ENCODE results near the gene BCL11B. TPM values are rescaled to one million over a fixed set of nuclear protein-coding genes. Genes with fewer than 3 reads are reported as not detected.

BCL11B gene
- total and polyA plus RNA-seq, 4 experiments from 2014 or later: 2.6 to 165 (median 87.3) TPM

DNA sequence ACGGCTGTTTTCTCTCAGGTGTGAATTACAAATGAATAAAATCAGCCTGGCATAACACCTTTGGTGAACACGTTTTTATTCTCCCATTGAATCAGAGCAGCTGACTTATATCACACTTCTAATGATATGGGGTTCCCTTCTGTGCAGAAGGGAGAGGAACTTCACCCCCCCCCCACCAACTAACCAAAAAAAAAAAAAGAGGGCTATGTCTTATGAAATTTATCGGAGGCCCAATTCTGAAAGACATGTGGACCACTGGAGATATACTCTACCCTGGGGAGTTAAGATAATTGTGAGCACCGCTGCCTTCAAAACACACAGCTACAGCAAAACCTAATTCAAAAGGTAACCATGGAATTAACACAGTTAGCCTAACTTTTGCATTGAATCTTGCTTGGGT lies 4.6 kb downstream of the BCL11B start:
- CTCF ChIA-PET (ENCODE audit: partially characterized antibody): interaction anchor here (0.7 to 11.0 kb wide), 20 partner anchors 14 to 1290 kb away, joined by 3 to 270 read pairs (median 10); no protein-coding TSS in a partner anchor
- H3K4me3 ChIP-seq (ENCODE audit: low read length in 2 of 2): peak overlapping the region; percentile 91 to 99
- no peaks in the 10 kb centered on the region for H3K27me3 Mint-ChIP-seq

DNA sequence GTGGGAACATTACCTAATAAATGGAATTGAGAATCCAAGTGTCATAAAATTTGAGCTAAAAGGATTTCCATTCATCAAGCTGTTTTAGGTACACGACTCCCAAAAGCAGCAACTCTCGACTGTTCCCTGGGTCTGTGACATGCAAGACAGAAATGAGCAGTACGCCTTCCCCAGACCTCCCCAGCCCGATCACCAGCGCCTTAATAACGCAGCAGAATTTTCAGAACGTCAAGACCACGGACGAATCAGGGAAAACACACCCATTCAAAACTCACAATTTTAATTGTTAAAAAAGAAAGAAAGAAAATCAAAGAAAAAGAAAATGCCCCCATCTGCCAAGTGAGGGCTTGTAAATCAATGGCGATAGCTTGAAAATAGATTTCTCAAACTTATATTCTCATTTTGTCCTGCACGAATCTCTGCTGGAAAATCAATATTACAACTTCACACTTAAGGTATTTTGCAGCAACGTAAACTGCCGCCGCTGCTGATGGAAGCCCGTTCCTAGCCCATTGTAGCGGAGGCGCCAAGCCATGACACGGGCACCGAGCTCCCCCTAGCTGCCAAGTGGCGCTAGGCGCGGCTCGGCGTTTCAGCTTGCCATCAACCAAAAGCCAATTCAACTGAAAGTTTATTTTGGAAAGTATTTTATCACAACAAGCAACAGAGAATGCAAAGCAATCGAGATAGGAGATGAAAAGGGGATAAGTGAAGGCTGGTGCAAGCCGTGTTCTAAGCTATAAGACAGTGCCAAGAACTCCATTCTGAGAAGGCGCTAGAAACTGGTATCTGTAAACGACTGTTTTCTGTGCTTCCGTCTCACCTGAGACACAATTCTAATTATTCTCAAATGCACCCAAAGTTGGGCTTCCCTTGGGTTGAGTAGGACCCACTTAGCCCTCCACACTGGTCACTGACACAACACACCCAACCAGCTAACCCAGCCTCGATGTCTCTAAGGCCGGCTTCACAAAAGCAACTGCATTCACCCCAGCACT lies 5.5 kb downstream of the BCL11B start:
- H3K27me3 ChIP-seq (ENCODE audit: insufficient read depth, low read length): no peaks in the 10 kb centered on the region
- H3K27ac Mint-ChIP-seq: peak overlapping the region; percentile 99 to 100 (median 100)
- ChIA-PET POLR2A (ENCODE audit: partially characterized antibody) (interaction anchor here (0.6 to 66.7 kb wide), 27 partner anchors 21 to 1663 kb away, joined by 3 to 6015 read pairs (median 6); no protein-coding TSS in a partner anchor), CTCF (ENCODE audit: partially characterized antibody) (interaction anchor here (0.7 to 11.0 kb wide), 29 partner anchors 13 to 1289 kb away, joined by 3 to 270 read pairs (median 6); no protein-coding TSS in a partner anchor)
- peak overlapping the region; percentile 98 for H3K27ac ChIP-seq (ENCODE audit: low read depth, low read length)
- H3K27me3 Mint-ChIP-seq: no peaks in the 10 kb centered on the region
- peaks cover 42 to 72% (median 55%) of the 10 kb centered on the region in 4 donors for H3K4me1 Mint-ChIP-seq
- peak overlapping the region; percentile 91 to 99 for H3K4me3 ChIP-seq (ENCODE audit: low read length in 2 of 2)
- peaks cover 6% of the 10 kb centered on the region for H3K36me3 ChIP-seq (ENCODE audit: insufficient read depth, low read length)
- H3K9me3 Mint-ChIP-seq: peaks cover 0 to 8% (median under 1%) of the 10 kb centered on the region in 8 donors
- H3K9me3 ChIP-seq (ENCODE audit: control insufficient read depth in 1 of 2, low read length in 2 of 2): no peaks in the 10 kb centered on the region
- H3K4me1 ChIP-seq (ENCODE audit: insufficient read depth, low read length): peaks cover 54% of the 10 kb centered on the region
- intact Hi-C loops (cut with micrococcal nuclease): loop anchor here (1.0 to 5.0 kb wide), 5 partner anchors 76 to 1128 kb away; no protein-coding TSS in a partner anchor
- DNase-seq: peak; percentile 87 to 90 (median 88)
- peaks cover 70 to 72% of the 10 kb centered on the region in 2 donors for H3K36me3 Mint-ChIP-seq
- H3K4me3 Mint-ChIP-seq: peak overlapping the region; percentile 94 to 100 (median 98)

More for the DNA sequence above, 4.6 kb downstream of the BCL11B start:
- H3K27ac Mint-ChIP-seq: peak overlapping the region; percentile 99 to 100 (median 100)
- Histone ChIP-seq H3K27me3 (ENCODE audit: insufficient read depth, low read length) (no peaks in the 10 kb centered on the region), H3K4me1 (ENCODE audit: insufficient read depth, low read length) (peaks cover 48% of the 10 kb centered on the region), H3K9me3 (ENCODE audit: control insufficient read depth in 1 of 2, low read length in 2 of 2) (no peaks in the 10 kb centered on the region), H3K27ac (ENCODE audit: low read depth, low read length) (peak overlapping the region; percentile 98), H3K36me3 (ENCODE audit: insufficient read depth, low read length) (peaks cover 6% of the 10 kb centered on the region)
- H3K4me1 Mint-ChIP-seq: peaks cover 37 to 69% (median 50%) of the 10 kb centered on the region in 4 donors
- intact Hi-C loops (cut with micrococcal nuclease): loop anchor here (2.0 to 5.0 kb wide), 4 partner anchors 77 to 823 kb away; no protein-coding TSS in a partner anchor
- peak in 3 of 5 donors; percentile 22 to 23 (median 23) for DNase-seq
- peak overlapping the region; percentile 94 to 100 (median 98) for H3K4me3 Mint-ChIP-seq
- peaks cover 64 to 68% of the 10 kb centered on the region in 2 donors for H3K36me3 Mint-ChIP-seq
- H3K9me3 Mint-ChIP-seq: peaks cover 0 to 8% (median 1%) of the 10 kb centered on the region in 8 donors
- POLR2A ChIA-PET (ENCODE audit: partially characterized antibody): interaction anchor here (0.6 to 66.7 kb wide), 23 partner anchors 20 to 1801 kb away, joined by 3 to 6015 read pairs (median 12); partner anchors contain the start of gene CCDC85C

DNA sequence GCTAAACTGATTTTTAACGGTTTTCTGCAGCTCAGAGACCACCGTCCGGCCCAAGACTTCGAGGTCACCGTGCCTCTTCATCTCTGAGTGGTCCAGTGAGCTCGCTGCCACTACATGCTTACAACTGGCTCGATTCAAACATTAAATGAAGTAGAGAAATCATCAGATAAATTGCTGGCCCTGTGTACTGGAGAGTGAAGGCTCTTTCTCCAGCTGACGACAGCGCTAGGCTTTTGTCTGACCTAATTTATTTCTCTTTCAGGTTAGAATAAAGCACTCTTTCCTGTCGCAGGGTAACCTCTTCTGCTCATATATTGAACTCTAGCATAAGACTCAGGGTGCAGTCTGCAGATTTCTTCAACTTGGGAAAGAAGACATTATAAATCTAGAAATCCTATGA lies 6.4 kb downstream of the BCL11B start:
- peaks cover 75% of the 10 kb centered on the region in 2 donors for H3K36me3 Mint-ChIP-seq
- Histone ChIP-seq H3K27ac (ENCODE audit: low read depth, low read length) (peak overlapping the region; percentile 98), H3K27me3 (ENCODE audit: insufficient read depth, low read length) (no peaks in the 10 kb centered on the region), H3K4me1 (ENCODE audit: insufficient read depth, low read length) (peaks cover 63% of the 10 kb centered on the region), H3K36me3 (ENCODE audit: insufficient read depth, low read length) (peaks cover 6% of the 10 kb centered on the region), H3K4me3 (ENCODE audit: low read length in 2 of 2) (peak overlapping the region; percentile 6 to 91), H3K9me3 (ENCODE audit: control insufficient read depth in 1 of 2, low read length in 2 of 2) (no peaks in the 10 kb centered on the region)
- H3K27ac Mint-ChIP-seq: peak overlapping the region; percentile 99 to 100 (median 100)
- intact Hi-C loops (cut with micrococcal nuclease): loop anchor here (5.0 kb wide), 1 partner anchor 333 kb away; no protein-coding TSS in a partner anchor
- H3K27me3 Mint-ChIP-seq: no peaks in the 10 kb centered on the region
- ChIA-PET CTCF (ENCODE audit: partially characterized antibody) (interaction anchor here (1.0 to 11.0 kb wide), 21 partner anchors 11 to 1288 kb away, joined by 3 to 270 read pairs (median 10); no protein-coding TSS in a partner anchor), POLR2A (ENCODE audit: partially characterized antibody) (interaction anchor here (0.8 to 66.7 kb wide), 12 partner anchors 6 to 1662 kb away, joined by 3 to 6015 read pairs (median 17); partner anchors contain the start of gene BCL11B)
- peak; percentile 55 to 68 (median 61) for DNase-seq
- peaks cover 47 to 81% (median 63%) of the 10 kb centered on the region in 4 donors for H3K4me1 Mint-ChIP-seq
- H3K4me3 Mint-ChIP-seq: peak overlapping the region; percentile 94 to 100 (median 98)
- H3K9me3 Mint-ChIP-seq: peaks cover 0 to 11% (median 0%) of the 10 kb centered on the region in 8 donors

DNA sequence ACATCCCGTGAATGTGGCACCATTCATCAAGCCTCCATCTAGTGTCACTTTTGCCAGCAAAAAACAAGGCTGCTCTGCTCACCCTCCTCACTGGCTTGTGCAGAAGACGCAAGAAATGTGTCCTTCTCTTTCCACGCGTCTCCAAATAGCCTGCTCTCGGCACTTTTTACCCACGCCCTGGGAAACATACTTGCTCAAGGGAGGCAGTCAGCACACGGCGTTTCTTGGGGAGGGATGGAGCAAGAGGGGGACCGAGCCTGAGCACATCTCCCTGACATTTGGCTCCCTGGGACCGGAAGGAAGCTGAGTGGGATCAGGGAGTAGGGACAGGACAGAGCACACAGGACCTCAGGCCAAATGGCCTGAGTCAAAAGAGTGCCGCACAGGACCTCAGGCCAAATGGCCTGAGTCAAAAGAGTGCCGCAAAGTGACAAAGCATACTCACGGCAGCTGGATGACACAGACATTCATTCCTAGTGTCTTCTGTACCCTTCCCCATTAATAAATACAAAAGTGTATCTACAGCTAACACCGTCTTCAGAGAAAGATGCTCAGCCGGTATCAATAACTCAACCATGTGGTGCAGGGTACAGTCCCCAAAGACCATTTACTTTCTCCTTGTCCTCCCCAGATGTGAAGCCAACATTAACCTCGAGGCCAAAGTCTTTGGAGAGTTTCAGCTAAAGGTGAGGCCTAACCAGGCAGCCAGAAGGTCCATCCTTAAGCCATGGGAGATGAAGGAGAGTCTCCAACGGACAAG lies 7.1 kb downstream of the BCL11B start:
- ChIA-PET POLR2A (ENCODE audit: partially characterized antibody) (interaction anchor here (0.8 to 66.7 kb wide), 10 partner anchors 7 to 1661 kb away, joined by 3 to 6015 read pairs (median 74); partner anchors contain the start of gene BCL11B), CTCF (ENCODE audit: partially characterized antibody) (interaction anchor here (1.0 to 11.0 kb wide), 15 partner anchors 10 to 1287 kb away, joined by 3 to 270 read pairs (median 14); no protein-coding TSS in a partner anchor)
- Mint-ChIP-seq H3K4me1 (peaks cover 53 to 84% (median 69%) of the 10 kb centered on the region in 4 donors), H3K27me3 (no peaks in the 10 kb centered on the region), H3K36me3 (peaks cover 72 to 76% of the 10 kb centered on the region in 2 donors), H3K9me3 (peaks cover 0 to 9% (median 0%) of the 10 kb centered on the region in 8 donors), H3K4me3 (peak overlapping the region; percentile 94 to 100 (median 98)), H3K27ac (peak overlapping the region; percentile 99 to 100 (median 100))
- H3K27ac ChIP-seq (ENCODE audit: low read depth, low read length): peak overlapping the region; percentile 98
- H3K36me3 ChIP-seq (ENCODE audit: insufficient read depth, low read length): peaks cover 6% of the 10 kb centered on the region
- intact Hi-C loops (cut with micrococcal nuclease): loop anchor here (5.0 kb wide), 1 partner anchor 333 kb away; no protein-coding TSS in a partner anchor
- H3K9me3 ChIP-seq (ENCODE audit: control insufficient read depth in 1 of 2, low read length in 2 of 2): no peaks in the 10 kb centered on the region
- H3K4me3 ChIP-seq (ENCODE audit: low read length in 2 of 2): peak overlapping the region; percentile 6 to 91
- no peaks in the 10 kb centered on the region for H3K27me3 ChIP-seq (ENCODE audit: insufficient read depth, low read length)
- H3K4me1 ChIP-seq (ENCODE audit: insufficient read depth, low read length): peaks cover 70% of the 10 kb centered on the region
- peak in 3 of 5 donors; percentile 17 to 45 (median 29) for DNase-seq

DNA sequence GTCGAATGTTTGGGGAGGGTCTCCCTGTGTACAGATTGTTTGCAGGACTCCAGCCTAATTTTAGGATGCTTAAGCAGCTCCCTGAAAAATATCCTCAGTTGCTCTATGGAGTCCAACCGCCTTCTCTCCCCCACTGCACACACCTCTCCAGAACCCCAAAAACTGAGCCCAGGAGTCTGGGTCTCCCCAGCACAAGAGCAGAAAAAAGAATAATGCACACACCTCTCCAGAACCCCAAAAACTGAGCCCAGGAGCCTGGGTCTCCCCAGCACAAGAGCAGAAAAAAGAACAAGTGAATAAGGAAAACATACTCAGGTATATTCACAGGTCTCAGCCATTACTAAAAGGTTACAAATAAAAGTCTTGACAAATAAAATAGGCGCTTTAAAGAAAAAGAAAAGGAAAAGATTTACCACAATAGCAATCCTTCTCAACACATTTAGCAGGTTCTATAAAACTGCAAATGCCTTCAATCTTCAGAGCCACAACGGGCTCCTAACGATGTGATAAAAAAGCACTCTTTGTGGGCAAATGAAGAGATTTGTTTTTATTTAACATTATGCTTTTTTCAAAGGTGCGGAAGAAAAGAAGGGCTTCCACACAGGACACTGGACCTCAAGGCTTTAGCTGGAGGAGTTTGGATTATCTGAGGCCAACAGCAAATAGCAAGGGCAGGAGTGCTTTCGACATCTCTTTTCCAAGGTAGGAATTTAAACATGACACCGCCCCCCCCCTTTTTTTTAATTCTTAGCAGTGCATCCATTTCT lies 8.2 kb downstream of the BCL11B start:
- peak overlapping the region; percentile 45 to 91 for H3K4me3 ChIP-seq (ENCODE audit: low read length in 2 of 2)
- intact Hi-C loops (cut with micrococcal nuclease): no loop called here
- DNase-seq: peak in 2 of 5 donors; percentile 18 to 28
- POLR2A ChIA-PET (ENCODE audit: partially characterized antibody): interaction anchor here (1.5 to 66.7 kb wide), 10 partner anchors 8 to 1645 kb away, joined by 4 to 6015 read pairs (median 71); partner anchors contain the start of gene BCL11B
- no peaks in the 10 kb centered on the region for H3K9me3 ChIP-seq (ENCODE audit: control insufficient read depth in 1 of 2, low read length in 2 of 2)
- peak overlapping the region; percentile 98 for H3K27ac ChIP-seq (ENCODE audit: low read depth, low read length)
- no peaks in the 10 kb centered on the region for H3K27me3 Mint-ChIP-seq
- peak overlapping the region; percentile 99 to 100 (median 100) for H3K27ac Mint-ChIP-seq
- peaks cover 0 to 11% (median 0%) of the 10 kb centered on the region in 8 donors for H3K9me3 Mint-ChIP-seq
- peaks cover 60 to 95% (median 80%) of the 10 kb centered on the region in 4 donors for H3K4me1 Mint-ChIP-seq
- peak overlapping the region; percentile 94 to 100 (median 98) for H3K4me3 Mint-ChIP-seq
- H3K36me3 ChIP-seq (ENCODE audit: insufficient read depth, low read length): peaks cover 6% of the 10 kb centered on the region
- H3K4me1 ChIP-seq (ENCODE audit: insufficient read depth, low read length): peaks cover 79% of the 10 kb centered on the region
- CTCF ChIA-PET (ENCODE audit: partially characterized antibody): interaction anchor here (1.2 to 11.0 kb wide), 11 partner anchors 9 to 1286 kb away, joined by 3 to 270 read pairs (median 15); partner anchors contain the start of gene BCL11B
- H3K36me3 Mint-ChIP-seq: peaks cover 73 to 80% of the 10 kb centered on the region in 2 donors
- H3K27me3 ChIP-seq (ENCODE audit: insufficient read depth, low read length): no peaks in the 10 kb centered on the region
